GM13977 (cell line): Measurements from ENCODE around the gene WNT2.
A peak's percentile ranks its signal among the peaks of the same experiment; 100 is the strongest.

Source experiments
- DNase-seq: peaks from one replicate; pipeline ENCODE4 v3.0.0; 2012; ENCODE audit warnings: low spot score
- in situ Hi-C: fragments of 300-500 bp; cut with MboI; formaldehyde crosslinking; loops from one replicate; pipeline ENCODE4 v1.12.0; 2022; ENCODE audit warnings: low sequenced_read_pairs, low pct_unique_long_range_greater_than_20kb, mixed read lengths, inconsistent platforms; ENCODE audit not compliant: unreplicated experiment
- TF ChIP-seq, protein P1 (sequence below): IDR thresholded peaks from 2 replicates; pipeline ENCODE4 v1.5.1; 2012; ENCODE audit warnings: mild to moderate bottlenecking, control low read depth; ENCODE audit not compliant: insufficient read depth; ENCODE audit errors: extremely low read depth, missing control alignments

Gene WNT2

GRCh38 chr7:117231047-117231359, 91.9 kb downstream of the WNT2 start:
- TF ChIP-seq, protein P1, sequence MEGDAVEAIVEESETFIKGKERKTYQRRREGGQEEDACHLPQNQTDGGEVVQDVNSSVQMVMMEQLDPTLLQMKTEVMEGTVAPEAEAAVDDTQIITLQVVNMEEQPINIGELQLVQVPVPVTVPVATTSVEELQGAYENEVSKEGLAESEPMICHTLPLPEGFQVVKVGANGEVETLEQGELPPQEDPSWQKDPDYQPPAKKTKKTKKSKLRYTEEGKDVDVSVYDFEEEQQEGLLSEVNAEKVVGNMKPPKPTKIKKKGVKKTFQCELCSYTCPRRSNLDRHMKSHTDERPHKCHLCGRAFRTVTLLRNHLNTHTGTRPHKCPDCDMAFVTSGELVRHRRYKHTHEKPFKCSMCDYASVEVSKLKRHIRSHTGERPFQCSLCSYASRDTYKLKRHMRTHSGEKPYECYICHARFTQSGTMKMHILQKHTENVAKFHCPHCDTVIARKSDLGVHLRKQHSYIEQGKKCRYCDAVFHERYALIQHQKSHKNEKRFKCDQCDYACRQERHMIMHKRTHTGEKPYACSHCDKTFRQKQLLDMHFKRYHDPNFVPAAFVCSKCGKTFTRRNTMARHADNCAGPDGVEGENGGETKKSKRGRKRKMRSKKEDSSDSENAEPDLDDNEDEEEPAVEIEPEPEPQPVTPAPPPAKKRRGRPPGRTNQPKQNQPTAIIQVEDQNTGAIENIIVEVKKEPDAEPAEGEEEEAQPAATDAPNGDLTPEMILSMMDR, result no peak
- in situ Hi-C loops, result no loop called here
- DNase-seq, result no peak

DNA sequence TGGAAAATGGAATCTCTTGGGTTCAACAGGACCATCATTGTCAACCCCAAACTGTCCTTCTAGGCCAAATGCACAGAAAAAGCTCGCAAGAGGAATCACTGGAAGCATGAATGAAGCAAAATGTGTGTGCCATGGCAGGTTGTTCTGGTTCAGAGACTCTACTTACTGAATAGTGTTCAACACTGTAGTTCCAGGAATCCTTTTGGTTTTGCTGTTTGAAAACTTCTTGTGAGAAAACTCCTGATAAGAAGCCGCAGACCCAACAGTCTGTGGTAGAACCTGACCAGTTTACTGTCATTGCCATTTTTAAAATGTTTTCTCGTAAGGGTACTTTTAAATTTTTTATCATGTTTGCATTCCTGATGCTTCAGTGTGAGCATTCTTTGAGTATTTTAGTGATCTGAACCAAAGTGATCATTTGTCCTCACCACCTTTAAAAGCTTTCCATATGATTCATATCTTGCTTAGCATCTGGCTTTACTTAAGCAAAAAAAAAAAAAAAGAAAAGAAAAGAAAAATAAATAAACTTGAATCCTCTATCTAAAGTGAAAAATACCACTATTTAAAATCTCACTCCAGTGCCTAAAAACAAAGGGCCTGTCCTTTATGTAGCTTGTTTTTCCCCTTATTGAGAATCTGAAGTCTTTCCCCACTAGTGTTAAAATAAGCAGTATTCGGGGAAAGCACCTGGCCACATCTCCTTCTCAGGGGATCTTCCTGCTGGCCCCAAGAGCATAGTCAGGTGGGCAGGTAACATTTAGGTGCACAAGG, 92.4 kb downstream of the WNT2 start:
- in situ Hi-C loops, result no loop called here
- DNase-seq, result peak; percentile 58
- TF ChIP-seq, protein P1, result no peak

- TF ChIP-seq, protein P1, result no peak
- no peak for DNase-seq
- in situ Hi-C loops, result no loop called here
These were observed 93.5 kb downstream of the WNT2 start for GRCh38 chr7:117229350-117229749.

- in situ Hi-C loops, result no loop called here
- TF ChIP-seq, protein P1, result no peak
- no peak for DNase-seq
These were observed 95.8 kb downstream of the WNT2 start for GRCh38 chr7:117227091-117227490.

DNA sequence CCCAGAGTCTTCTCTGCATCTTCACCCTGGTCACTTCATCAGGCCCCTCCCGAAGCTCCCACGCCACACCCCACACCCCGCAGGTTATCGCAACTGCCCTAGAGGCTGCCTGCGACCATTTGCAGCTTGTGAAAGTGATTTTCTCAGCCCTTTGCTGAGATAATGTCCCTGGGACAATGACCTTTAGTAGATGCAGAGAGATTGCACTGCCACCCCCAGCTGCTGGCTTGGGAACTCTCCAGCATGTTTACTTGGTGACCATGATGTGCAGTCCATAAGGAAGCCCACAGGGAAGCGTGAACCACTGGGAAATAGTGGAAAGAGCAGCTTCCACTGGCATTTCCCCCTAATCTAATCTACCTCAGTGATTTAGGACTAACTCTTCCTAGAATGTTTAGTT, 97.3 kb downstream of the WNT2 start:
- TF ChIP-seq, protein P1, result no peak
- DNase-seq, result no peak
- in situ Hi-C loops, result no loop called here
